Stimulated activated CD8-positive, alpha-beta memory T cell treated with anti-CD3 and anti-CD28 coated beads, Interleukin-2, amount 100 ng/mL, for 48 hours (primary cell): ENCODE measurements around the gene PRSS36.

ENCODE experiments used
- DNase-seq, 2 donors: peaks; one replicate each; pipeline ENCODE4 v3.0.0-alpha.2; 2020; ENCODE audit warnings: low read depth in 2 of 2

Gene PRSS36

DNA sequence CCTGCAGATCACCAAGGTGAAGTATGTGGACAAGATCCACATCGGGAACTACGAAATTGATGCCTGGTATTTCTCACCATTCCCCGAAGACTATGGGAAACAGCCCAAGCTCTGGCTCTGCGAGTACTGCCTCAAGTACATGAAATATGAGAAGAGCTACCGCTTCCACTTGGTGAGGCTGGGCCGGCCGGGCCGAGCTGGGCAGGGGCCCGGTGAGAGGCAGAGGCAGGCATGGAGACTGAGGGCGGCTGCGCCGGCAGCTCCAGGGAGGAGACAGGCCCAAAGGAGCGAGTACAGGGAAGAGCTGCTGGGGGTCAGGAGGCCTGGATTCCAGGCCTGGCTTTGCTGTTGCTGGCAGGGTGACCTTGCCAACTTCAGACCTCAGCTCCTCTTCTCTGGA is 22.7 kb downstream of the PRSS36 start:
- DNase-seq, result no peak

DNA sequence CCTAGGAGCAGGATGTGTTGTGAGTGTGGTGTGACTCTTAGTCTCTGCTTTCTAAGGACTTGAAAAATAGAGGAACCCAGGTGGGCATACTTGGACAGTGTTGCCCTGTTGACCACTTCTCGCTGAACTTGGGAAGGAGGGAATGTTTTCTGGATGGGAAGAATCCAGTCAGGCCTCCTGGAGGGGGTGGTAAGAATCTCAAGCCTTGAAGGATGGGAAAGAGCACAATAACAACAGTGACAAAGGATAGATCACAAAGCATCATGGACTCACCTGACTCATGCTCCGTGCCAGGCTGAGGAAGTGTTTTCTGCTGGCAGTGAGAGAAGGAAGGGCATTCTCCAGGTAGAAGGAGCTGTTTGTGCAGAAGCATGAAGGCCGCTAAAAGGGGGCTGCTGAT is 24.0 kb downstream of the PRSS36 start:
- no peak for DNase-seq

DNA sequence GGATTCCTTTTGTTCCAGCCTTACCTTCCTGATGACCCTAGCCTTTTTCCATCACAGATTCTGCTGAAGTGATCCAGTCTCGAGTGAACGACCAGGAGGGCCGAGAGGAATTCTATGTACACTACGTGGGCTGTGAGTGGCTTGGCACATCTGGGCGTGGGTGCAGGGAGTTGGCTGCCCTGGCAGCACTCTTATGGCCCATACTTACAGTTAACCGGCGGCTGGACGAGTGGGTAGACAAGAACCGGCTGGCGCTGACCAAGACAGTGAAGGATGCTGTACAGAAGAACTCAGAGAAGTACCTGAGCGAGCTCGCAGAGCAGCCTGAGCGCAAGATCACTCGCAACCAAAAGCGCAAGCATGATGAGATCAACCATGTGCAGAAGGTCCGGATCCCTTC is 29.7 kb downstream of the PRSS36 start:
- no peak for DNase-seq

DNA sequence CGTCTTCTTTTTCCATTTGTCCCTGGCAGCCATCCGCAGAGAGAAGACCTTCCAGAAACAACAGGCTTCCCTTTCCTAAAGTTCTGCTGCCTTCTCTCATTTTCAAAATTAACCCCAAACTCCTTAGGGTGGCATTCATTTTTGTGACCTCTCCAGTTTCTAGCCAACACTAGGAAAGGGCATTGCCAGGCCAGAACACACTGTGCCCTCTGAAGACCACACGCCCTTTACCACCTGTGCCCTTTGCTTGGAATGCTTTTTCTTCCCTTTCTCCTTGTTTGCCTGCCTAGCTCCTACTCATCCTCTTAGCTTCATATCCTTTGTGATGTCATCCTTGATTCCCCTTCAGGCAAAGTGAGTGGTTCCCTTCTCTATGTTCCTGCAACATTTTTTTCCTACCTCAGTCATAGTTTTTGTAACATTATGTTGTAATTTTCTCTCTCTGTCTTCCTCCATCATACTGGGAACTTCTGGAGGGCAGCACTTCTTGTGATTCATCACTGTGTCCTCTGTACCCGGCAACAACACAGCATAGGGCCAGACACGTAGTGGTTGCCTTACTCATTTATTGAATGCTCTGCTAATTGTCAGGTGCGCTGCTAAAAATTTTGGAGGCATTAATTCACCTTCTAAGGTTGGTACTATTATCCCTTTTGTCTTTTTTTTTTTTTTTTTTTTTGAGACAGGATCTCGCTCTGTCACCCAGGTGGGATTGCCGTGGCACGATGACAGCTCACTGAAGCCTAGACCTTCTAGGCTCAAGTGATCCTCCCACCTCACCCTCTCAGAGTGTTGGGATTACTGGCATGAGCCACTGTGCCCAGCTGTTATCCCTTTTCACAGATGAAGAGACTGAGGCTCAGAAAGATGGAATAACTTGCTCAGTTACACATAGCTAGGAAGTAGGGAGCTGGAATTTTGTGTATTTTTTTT is 31.4 kb downstream of the PRSS36 start:
- DNase-seq, result no peak

DNA sequence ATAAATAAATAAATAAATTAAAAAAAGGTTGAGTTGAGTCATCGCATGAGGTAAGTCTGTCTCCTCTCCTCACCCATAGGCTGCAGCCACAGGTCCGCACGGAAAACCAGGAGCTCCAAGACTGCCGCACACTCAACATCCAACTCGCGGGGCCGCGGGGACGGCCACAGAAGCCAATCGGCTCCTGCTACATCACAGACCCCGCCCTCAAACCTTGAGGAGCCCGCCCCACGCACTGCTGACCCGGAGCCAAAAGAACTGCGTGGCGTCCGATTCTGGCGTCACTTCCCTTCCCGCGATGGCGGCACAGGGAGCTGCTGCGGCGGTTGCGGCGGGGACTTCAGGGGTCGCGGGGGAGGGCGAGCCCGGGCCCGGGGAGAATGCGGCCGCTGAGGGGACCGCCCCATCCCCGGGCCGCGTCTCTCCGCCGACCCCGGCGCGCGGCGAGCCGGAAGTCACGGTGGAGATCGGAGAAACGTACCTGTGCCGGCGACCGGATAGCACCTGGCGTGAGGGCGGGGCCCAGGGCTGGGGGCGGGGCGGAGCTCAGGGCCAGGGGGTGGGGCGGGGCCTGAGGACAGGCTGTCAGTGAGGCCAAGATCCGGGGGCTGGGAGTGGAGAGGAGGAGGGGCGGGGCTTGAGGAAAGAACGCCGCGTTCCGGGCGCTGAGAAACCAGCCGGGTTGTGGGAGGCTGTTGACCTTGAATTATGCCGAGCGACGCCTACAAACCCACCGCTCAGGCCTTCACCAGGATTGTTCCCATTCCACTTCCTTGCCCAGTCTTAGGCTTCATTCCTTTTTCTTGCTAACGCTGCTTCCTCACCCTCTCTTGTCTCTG is 32.3 kb downstream of the PRSS36 start, which contains the start of gene KAT8:
TSS of gene KAT8 (plus strand) at position 281 of the 839 bp plus-strand sequence. CDS start at position 299, 18 bp downstream.
- DNase-seq, result peak; percentile 96 to 97

DNA sequence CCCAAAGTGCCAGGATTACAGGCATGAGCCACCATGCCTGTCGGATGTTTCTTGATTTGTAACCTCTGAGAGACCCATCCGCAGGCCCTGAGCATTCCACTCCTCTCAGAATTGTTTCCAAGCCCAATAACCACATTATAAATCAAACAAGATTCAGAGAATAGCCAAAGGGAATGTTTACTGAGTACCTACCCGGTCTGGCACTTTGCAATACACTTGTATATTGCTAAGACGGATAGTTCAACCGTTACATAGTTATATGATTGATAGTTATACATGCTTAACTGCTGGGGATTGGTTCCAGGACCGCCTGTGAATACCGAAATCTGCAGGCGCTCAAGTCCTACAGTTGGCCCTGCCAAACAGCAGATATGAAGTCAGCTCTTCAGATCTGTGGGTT is 35.4 kb downstream of the PRSS36 start:
- DNase-seq, result no peak

DNA sequence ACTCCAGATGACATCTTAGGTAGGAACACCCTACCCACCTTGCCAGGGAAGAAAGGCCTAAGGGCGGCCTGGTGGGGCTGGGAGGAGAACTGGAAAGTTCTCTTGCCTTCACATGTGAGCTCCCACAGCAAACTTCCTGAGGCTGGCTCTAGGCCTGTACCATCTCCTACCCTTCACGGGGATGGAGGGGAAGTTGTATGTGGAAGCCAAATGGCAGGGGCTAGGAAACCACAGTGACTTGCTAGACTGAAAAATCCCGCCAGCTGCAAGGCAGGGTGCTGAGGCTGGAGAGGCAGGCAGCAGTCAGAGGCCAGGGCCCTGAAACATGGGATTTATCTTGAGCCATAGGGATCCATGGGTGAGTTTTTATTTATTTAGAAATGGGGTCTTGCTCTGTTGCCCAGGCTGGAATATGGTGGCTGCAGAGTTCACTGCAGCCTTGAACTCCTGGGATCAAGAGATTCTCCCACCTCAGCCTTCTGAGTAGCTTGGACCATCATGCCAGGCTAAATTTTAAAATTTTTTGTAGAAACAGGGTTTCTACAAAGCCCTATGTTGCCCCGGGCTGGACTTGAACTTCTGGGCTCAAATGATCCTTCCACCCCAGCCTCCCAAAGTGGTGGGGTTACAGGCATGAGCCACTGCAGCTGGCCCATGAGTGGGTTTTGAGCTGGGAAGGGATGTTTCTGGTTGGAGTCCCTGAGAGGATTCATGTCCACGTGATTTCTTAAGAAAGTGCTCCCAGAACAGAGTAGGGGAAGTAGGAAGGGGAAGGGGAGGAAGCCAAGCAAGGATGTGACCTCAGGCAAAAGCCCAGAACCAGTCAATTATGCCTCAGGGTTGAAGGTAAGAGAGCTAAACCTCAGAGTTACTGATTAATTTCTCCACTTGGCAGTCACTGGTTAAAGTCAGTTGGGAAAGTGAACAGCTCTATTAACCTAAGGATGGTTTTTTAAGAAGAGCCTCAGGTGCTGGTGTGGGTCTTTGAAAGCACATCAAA is 36.4 kb downstream of the PRSS36 start:
- DNase-seq, result no peak

DNA sequence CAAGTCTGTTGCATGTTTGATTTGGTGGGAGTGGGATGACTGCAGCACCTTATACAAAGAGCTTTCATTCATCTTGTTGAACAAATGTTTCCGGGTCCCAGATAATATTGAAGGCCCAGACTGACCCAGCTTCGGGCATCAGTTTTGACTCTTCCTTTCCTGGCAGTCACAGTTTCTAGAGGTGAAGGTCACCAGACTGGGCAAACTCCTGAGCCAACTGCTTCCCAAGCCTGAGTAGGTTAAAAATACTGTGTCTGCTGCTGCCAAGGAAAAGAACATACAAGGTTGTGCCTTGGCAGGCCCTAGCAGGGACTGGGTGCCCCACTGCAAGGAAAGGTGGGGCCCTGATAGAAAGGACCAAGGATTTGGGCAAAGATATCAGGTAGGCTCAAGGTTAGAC is 37.2 kb downstream of the PRSS36 start:
- DNase-seq, result no peak

DNA sequence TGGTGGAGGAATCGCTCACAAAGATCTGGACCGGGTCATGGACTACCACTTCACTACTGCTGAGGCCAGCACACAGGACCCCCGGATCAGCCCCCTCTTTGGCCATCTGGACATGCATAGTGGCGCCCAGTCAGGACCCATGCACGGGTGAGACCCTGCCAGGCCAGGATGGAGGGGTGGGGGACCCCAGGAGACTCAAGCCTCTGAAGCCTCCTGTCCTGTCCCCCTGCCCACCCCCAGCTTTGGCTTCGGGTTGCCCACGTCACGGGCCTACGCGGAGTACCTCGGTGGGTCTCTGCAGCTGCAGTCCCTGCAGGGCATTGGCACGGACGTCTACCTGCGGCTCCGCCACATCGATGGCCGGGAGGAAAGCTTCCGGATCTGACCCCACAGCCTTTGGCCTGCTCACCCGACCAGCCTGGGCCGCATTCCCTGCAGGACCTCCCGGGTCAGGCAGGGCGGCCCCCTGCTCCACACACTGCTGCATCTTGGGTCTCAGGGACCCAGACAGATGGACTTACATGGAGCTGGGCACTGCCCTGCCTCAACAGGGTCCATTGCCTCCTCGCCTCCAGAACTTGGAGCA is 37.9 kb downstream of the PRSS36 start:
- DNase-seq, result no peak

DNA sequence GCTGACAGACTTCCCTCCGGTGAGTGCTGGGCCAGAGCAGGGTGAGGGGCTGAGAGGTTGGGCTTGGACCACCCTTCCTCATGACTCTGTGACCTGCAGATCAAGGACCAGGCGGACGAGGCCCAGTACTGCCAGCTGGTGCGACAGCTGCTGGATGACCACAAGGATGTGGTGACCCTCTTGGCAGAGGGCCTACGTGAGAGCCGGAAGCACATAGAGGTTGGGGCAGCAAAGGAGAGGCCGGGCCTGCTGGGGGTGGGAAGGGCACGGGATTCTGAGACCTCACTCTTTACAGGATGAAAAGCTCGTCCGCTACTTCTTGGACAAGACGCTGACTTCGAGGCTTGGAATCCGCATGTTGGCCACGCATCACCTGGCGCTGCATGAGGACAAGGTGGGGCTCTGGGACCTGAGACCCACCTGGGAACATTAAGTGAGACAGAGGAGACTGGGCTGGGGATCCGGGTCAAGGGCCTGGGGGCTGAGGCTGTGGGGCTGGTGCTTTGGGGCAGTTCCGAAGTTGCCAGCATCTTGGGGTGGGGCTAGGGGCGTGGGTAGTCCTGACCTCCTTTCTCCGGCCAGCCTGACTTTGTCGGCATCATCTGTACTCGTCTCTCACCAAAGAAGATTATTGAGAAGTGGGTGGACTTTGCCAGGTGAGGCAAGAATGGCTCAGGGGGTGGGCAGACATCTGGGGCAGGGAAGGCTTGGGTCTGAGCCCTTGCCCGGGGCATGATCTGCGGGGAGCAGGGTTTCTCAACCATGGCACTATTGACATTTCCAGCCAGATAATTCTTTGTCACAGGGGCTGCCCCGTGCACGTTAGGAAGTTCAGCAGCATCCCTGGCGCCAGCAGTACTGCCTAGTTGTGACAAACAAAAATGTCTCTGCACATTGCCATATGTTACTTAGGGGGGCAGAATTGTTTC is 39.5 kb downstream of the PRSS36 start:
- no peak for DNase-seq

DNA sequence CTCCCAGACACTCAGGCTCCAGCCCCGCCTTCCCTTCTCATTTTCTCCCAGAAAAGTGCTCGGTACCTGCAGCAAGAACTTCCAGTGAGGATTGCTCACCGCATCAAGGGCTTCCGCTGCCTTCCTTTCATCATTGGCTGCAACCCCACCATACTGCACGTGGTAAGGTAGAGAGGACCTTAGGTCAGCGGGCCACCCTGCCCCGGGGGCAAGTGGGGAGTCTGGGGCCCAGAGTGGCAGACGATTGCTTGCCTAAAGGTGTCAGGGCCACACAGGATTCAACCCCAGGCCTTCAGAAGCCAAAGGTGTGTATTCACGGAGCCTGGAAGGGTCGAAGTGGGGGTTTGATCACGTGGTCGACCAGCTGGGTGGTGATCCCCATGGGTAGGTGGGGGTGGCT is 40.2 kb downstream of the PRSS36 start:
- DNase-seq, result no peak

DNA sequence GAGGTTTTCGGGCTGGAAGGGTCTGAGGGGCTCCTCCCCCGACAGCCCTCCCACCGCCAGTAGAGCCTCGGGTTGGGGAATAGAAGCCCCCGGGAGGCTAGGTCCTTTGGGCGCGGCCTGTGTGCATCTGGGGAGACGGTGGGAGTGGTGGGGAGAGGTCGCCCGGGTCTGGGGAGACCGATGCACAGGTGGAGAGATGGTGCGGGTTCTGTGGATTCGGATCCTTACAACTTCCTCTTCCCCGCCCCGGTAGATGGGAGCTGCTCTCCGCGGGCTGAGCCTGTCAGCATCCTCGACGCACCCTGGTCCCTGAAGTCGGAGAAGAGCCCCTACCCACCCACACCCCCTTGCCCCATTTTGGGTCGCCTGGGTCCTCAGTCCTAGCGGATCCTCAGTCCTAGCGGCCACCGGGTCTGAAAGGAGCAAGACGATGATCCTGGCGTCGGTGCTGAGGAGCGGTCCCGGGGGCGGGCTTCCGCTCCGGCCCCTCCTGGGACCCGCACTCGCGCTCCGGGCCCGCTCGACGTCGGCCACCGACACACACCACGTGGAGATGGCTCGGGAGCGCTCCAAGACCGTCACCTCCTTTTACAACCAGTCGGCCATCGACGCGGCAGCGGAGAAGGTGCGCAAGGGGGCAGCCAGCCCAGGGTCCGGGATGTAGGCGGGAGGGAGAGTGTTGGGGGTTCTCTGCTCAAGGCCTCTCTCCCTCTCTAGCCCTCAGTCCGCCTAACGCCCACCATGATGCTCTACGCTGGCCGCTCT is 40.9 kb downstream of the PRSS36 start:
- no peak for DNase-seq

DNA sequence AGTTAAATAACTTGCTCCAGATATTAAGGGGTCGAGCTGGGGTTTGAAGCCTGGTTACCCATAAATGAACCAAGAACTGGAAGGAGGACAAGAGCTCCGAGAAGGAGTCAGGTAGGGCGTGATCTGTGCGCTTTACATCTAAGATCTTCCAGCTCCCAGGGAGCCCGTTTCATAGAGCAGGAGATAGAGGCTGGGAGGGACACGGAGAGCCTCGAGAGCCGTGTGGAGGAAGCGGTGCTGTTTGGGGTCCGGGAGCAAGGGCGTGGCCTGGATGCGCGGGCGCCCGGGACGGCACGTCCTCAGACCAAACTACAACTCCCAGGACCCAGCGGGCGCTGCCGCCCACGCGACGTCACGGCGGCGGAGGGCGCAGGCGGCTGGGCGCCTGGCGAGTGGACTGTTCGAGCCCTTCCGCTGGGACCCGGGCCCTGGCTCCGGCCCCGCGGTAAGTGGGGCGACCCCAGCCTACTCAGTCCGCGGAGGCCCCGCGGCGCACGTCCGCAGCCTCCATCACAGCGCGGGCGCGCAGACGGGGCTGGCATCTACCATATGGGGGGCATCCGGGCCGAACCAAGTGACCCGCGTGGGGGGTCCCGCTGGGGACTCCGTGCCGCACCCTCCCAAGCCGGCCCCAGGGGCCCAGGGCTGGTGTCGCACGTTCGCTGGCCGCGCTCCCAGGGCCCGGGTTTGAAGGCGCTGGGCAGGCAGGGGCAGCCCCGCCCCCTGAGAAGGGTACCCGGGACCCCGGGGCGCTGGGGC is 41.7 kb downstream of the PRSS36 start, which contains the start of gene BCKDK:
TSS of gene BCKDK (plus strand) at position 352 of the 759 bp plus-strand sequence. CDS start 838 bp downstream, outside the sequence.
- DNase-seq, result peak; percentile 79

DNA sequence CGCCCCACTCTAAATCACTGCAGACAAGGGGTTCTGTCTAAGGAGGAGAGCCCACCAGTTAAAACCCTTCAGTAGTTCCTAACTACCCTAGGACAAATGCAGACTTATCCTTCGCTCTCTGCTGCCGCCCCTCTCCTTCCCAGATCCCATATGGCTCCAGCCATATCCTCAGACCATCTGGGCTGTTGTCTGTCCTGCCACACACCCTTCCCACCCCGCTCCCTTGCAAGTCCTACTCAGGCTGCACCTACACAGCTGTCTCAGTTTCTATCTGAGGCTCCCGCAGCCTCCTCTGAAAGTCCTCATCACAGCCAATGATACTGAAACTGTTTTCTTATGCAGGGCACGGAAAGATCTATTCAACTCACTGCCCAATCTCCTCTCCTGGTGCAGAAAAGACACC is 42.4 kb downstream of the PRSS36 start:
- peak in 1 of 2 donors; percentile 21 for DNase-seq

DNA sequence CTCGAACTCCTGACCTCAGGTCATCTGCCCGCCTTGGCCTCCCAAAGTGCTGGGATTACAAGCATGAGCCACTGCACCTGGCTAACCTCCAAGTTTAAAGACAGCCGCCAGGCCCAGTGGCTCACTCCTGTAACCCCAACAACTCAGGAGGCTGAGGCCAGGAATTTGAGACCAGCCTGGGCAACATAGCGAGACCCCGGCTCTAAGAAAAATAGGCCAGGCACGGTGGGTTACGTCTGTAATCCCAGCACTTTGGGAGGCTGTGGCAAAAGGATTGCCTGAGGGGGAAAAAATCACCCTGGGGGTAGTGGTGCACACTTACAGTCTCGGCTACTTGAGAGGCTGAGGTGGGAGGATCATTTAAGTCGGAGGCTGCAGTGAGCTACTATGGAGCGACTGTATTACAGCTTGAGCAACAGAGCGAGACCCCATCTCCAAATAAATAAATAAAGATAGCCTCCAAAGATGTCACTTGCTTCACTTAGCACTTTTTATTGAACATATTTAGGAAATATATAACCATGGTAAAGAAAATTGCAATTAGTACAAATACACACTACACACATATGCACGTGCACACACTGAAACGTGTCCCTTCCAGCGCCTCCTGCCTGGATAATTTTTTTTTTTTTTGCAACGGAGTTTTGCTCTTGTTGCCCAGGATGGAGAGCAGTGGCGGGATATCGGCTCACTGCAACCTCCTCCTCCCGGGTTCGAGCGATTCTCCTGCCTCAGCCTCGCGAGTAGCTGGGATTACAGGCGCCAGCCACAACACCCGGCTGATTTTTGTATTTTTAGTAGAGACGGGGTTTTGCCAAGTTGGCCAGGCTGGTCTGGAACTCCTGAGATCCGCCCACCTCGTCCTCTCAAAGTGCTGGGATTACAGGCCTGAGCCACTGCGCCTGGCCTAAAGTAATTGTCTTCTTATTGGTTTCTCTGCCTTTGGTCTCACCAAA is 43.1 kb downstream of the PRSS36 start:
- DNase-seq, result no peak

DNA sequence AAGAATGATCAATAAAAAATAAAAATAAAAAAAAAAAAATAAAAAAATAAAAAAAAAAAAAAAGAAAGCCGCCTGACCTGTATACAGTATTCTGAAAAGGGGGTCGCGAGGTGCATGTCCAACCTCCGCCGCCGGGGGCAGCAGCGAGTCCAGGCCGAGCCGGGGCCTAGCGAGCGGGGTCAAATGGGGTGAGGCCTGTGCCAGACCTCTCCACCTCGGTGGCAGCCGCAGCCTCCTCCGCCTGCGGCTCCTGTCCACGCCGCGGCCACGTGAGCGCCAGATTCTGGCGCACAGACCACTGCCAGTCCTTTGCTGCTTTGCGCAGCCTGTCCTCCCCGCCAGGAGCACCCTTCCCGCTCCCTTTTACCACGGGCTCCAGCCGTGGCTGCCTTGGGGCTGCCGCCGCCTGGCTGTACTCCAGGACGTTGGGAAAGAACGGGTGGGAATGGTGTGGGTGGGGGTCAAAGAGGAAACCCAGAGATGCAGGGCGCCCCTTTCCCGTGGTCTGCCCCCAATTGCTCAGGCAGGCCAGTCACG is 44.1 kb downstream of the PRSS36 start:
- peak; percentile 82 to 88 for DNase-seq
